CD1c-positive myeloid dendritic cell (primary cell): ENCODE results near the gene IER5.

Experiments
- DNase-seq: peaks from one replicate; pipeline ENCODE4 v3.0.0-alpha.2; 2016; ENCODE audit errors: extremely low spot score

The IER5 gene

DNA sequence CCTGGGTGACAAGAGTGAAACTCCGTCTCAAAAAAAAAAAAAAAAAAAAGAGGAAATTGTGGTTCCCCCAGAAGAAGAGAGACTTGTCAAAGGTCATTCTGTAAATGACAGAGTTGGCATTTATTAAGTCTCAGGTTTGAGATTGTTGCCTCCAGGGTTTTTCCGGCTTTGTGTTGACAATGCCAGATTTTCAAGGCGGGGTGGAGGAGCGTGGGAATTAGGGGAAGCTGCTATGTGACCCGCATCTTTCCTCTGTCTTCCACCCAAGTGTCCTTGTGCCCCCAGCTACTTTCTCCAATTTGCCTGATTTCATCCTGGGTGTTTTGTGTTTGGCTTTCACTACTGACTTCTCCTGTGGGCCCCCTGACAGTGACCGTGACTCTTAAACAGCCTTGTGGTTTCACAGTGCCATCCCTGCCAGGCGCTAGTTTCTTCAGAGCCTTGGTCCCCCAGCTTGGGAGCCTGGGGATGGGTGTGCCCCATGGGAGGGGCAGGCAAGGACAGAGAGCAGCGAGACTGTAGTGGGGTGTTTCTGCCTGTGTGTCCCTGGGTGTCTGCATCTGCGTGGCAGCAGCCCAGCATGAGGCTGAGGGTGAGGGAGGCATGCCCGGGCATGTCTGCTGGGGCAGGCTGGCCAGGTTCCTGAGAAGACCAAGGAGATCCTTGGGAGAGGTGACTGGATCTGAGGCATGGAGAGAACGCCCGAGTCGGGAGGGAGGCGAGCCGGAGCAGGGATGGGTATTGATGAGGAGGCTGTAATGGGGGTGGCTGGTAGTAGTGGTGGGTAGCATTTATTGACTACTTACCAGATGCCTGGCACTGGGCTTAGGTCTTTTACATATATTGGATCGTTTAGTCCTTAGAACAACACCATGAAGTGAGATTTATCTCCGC lies 46.3 kb downstream of the IER5 start:
- DNase-seq, result peak; percentile 94

DNA sequence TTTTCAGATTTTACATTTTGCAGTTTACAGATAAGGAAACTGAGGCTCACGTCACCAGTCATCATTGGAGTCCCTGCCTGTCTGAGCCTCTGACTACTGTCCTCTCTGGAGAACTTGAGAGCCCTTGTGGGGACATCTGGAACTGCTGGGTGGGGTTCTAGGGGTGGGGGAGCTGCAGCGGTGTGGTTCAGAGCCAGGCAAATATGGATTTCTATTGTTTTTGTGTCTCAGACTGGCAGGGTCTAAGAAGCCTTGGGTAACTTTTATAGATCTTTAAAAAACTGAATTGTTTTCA lies 46.9 kb downstream of the IER5 start:
- no peak for DNase-seq

GRCh38 chr1:181135815-181136737 lies 47.6 kb downstream of the IER5 start:
- peak; percentile 85 for DNase-seq

GRCh38 chr1:181136738-181137122 lies 48.2 kb downstream of the IER5 start:
- no peak for DNase-seq

DNA sequence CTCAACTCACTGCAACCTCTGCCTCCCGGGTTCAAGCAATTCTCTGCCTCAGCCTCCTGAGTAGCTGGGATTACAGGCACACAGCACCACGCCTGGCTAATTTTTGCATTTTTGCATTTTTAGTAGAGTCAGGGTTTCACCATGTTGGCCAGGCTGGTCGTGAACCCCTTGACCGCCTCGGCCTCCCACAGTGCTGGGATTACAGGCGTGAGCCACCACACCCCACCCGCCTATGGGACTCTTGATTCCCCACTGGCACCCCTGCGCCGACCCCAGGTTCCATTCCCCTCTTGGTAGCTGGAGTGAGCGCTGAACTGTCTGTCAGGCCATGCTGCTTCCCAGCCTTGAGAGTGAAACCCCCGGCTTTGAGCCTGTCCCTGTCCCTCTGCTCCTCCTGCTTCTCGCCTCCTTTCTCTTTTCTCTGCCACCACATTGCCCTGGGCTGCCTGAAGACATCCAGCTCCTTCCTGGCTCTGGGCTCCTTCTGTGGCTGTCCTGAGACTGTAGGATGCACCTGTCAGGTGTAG lies 48.8 kb downstream of the IER5 start:
- no peak for DNase-seq

DNA sequence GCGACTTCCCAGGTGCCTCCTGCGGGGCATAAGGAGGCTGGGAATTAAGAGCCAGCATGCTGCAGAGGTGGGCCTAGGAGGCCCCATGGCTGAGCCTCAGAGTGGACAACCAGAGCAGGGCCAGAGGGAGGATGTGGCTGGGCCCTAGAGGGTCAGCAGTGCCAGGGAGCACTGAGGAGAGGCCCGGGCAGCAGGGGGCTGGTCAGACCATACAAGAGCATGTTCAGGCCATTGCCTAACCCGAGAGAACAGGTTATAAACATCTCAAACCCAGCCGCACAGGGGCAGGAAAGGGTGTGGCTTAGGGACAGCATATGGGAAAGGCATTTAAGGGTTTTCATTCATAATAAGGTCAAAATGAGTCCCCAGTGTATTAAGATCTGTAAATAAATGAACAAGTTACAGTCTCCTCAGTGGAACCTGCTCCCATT lies 51.1 kb downstream of the IER5 start:
- no peak for DNase-seq

DNA sequence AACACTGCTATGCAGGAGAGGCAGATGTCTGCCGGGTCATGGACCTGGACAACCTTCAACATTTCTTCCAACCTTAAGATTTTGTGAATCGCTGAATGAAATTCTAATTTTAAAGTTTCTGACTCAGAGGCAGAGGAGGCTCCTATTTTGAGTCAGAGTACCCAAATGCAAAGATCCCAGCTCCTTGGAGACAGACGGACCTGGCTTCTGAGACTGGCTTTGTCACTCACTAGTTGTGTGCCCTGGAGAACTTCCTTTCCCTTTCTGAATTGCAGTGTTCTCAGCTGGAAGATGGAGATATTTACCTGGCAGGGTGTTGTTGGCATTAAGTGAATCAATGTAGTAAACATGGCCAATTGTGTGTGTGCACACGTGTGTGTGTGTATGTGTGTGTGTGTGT lies 51.9 kb downstream of the IER5 start:
- DNase-seq, result no peak

GRCh38 chr1:181140891-181141290 lies 52.4 kb downstream of the IER5 start:
- DNase-seq, result no peak

GRCh38 chr1:181141431-181141910 lies 53.0 kb downstream of the IER5 start:
- peak; percentile 84 for DNase-seq
